Muscle layer of colon (tissue), 2 donors: ENCODE results near the gene TRAK2.
"Not testable (repeated sequence)": the region's sequence is repeated elsewhere in the genome, so short reads cannot be mapped to it uniquely, and the experiment has no call there.

ENCODE experiments used
- H3K27ac ChIP-seq: one replicate; pipeline ENCODE4 v1.7.0; 2013; ENCODE audit warnings: low read depth, mild to moderate bottlenecking, low read length, moderate library complexity
- H3K27me3 ChIP-seq, 2 donors: one replicate each; pipeline ENCODE4 v1.7.0; 2013; ENCODE audit warnings: low read length in 2 of 2, mild to moderate bottlenecking in 2 of 2; ENCODE audit not compliant: insufficient read depth in 2 of 2, control insufficient read depth in 1 of 2
- H3K36me3 ChIP-seq: one replicate; pipeline ENCODE4 v1.7.0; 2013; ENCODE audit warnings: mild to moderate bottlenecking, low read length; ENCODE audit not compliant: insufficient read depth
- H3K4me1 ChIP-seq: one replicate; pipeline ENCODE4 v1.7.0; 2013; ENCODE audit warnings: mild to moderate bottlenecking, low read length; ENCODE audit not compliant: insufficient read depth
- H3K4me3 ChIP-seq, 2 donors: one replicate each; pipeline ENCODE4 v1.7.0; 2013; ENCODE audit warnings: low read length in 2 of 2, low read depth in 1 of 2, mild to moderate bottlenecking in 1 of 2, moderate library complexity in 1 of 2
- H3K9ac ChIP-seq: one replicate; pipeline ENCODE4 v1.7.0; 2013; ENCODE audit warnings: low read length
- H3K9me3 ChIP-seq: one replicate; pipeline ENCODE4 v1.7.0; 2013; ENCODE audit warnings: mild to moderate bottlenecking, low read length
- donor health status: abdominal sarcoma.
- donor health status: Adenocarcinoma of cecum.

The TRAK2 gene

GRCh38 chr2:201447086-201447485 lies 4.2 kb downstream of the TRAK2 start:
- H3K36me3 ChIP-seq, result no peaks in the 10 kb centered on the region
- H3K27ac ChIP-seq, result no peak overlapping the region
- H3K27me3 ChIP-seq, result no peaks in the 10 kb centered on the region
- H3K9me3 ChIP-seq, result no peaks in the 10 kb centered on the region
- H3K4me3 ChIP-seq, result no peak overlapping the region
- peaks cover 4% of the 10 kb centered on the region for H3K4me1 ChIP-seq
- H3K9ac ChIP-seq, result no peak overlapping the region

GRCh38 chr2:201444746-201445465 lies 6.4 kb downstream of the TRAK2 start:
- no peak overlapping the region for H3K9ac ChIP-seq
- H3K27ac ChIP-seq, result no peak overlapping the region
- no peaks in the 10 kb centered on the region for H3K27me3 ChIP-seq
- no peaks in the 10 kb centered on the region for H3K9me3 ChIP-seq
- no peaks in the 10 kb centered on the region for H3K36me3 ChIP-seq
- H3K4me3 ChIP-seq, result no peak overlapping the region
- H3K4me1 ChIP-seq, result peaks cover 3% of the 10 kb centered on the region

GRCh38 chr2:201441409-201441808 lies 9.8 kb downstream of the TRAK2 start:
- Histone ChIP-seq H3K27ac (no peak overlapping the region), H3K36me3 (no peaks in the 10 kb centered on the region), H3K4me1 (no peaks in the 10 kb centered on the region), H3K9ac (no peak overlapping the region), H3K4me3 (no peak overlapping the region), H3K9me3 (no peaks in the 10 kb centered on the region), H3K27me3 (no peaks in the 10 kb centered on the region)

GRCh38 chr2:201440182-201440581 lies 11.1 kb downstream of the TRAK2 start:
- H3K4me1 ChIP-seq, result no peaks in the 10 kb centered on the region

GRCh38 chr2:201439336-201439922 lies 11.8 kb downstream of the TRAK2 start:
- H3K9ac ChIP-seq, H3K9me3 ChIP-seq, H3K4me3 ChIP-seq, H3K4me1 ChIP-seq, H3K27me3 ChIP-seq, H3K36me3 ChIP-seq, H3K27ac ChIP-seq: not testable (repeated sequence)

More at GRCh38 chr2:201440182-201440581, 11.1 kb downstream of the TRAK2 start:
- Histone ChIP-seq H3K9me3 (no peaks in the 10 kb centered on the region), H3K36me3 (no peaks in the 10 kb centered on the region), H3K4me3 (no peak overlapping the region), H3K27me3 (no peaks in the 10 kb centered on the region), H3K9ac (no peak overlapping the region), H3K27ac (no peak overlapping the region)

- Histone ChIP-seq H3K27me3 (no peaks in the 10 kb centered on the region), H3K27ac (no peak overlapping the region), H3K9me3 (no peaks in the 10 kb centered on the region), H3K36me3 (no peaks in the 10 kb centered on the region), H3K9ac (no peak overlapping the region), H3K4me3 (no peak overlapping the region), H3K4me1 (peaks cover 18% of the 10 kb centered on the region)
These were observed 15.1 kb downstream of the TRAK2 start for GRCh38 chr2:201436141-201436540.

GRCh38 chr2:201433394-201433995 lies 17.8 kb downstream of the TRAK2 start:
- Histone ChIP-seq H3K27me3 (no peaks in the 10 kb centered on the region), H3K27ac (no peak overlapping the region), H3K4me3 (no peak overlapping the region), H3K9ac (no peak overlapping the region), H3K36me3 (no peaks in the 10 kb centered on the region), H3K9me3 (no peaks in the 10 kb centered on the region), H3K4me1 (peaks cover 18% of the 10 kb centered on the region)

- Histone ChIP-seq H3K36me3 (no peaks in the 10 kb centered on the region), H3K4me1 (peaks cover 18% of the 10 kb centered on the region), H3K9ac (no peak overlapping the region), H3K27ac (no peak overlapping the region), H3K27me3 (no peaks in the 10 kb centered on the region), H3K4me3 (no peak overlapping the region), H3K9me3 (no peaks in the 10 kb centered on the region)
These were observed 18.5 kb downstream of the TRAK2 start for GRCh38 chr2:201432621-201433393.

GRCh38 chr2:201432038-201432620 lies 19.1 kb downstream of the TRAK2 start:
- no peak overlapping the region for H3K27ac ChIP-seq
- H3K9ac ChIP-seq, result no peak overlapping the region
- no peak overlapping the region for H3K4me3 ChIP-seq
- H3K9me3 ChIP-seq, result no peaks in the 10 kb centered on the region
- peaks cover 18% of the 10 kb centered on the region for H3K4me1 ChIP-seq
- H3K36me3 ChIP-seq, result no peaks in the 10 kb centered on the region
- H3K27me3 ChIP-seq, result no peaks in the 10 kb centered on the region

- H3K27ac ChIP-seq, result no peak overlapping the region
- no peaks in the 10 kb centered on the region for H3K36me3 ChIP-seq
- no peak overlapping the region for H3K9ac ChIP-seq
These were observed 20.4 kb downstream of the TRAK2 start for GRCh38 chr2:201430839-201431238.

GRCh38 chr2:201430322-201430721 lies 20.9 kb downstream of the TRAK2 start:
- not testable (repeated sequence) for H3K36me3 ChIP-seq, H3K27ac ChIP-seq, H3K27me3 ChIP-seq, H3K9ac ChIP-seq, H3K9me3 ChIP-seq, H3K4me3 ChIP-seq
- H3K4me1 ChIP-seq, result peaks cover 18% of the 10 kb centered on the region

More at GRCh38 chr2:201430839-201431238, 20.4 kb downstream of the TRAK2 start:
- H3K4me3 ChIP-seq, result no peak overlapping the region
- H3K27me3 ChIP-seq, result no peaks in the 10 kb centered on the region
- H3K9me3 ChIP-seq, result no peaks in the 10 kb centered on the region
- peaks cover 18% of the 10 kb centered on the region for H3K4me1 ChIP-seq
